Body of pancreas (tissue), 4 donors: Measurements from ENCODE around the gene RDX.

ENCODE experiments used
- POLR2A ChIP-seq, 3 donors: fragments of 450-650 bp; IDR thresholded peaks; one replicate each; pipeline ENCODE4 v1.6.1; 2016; ENCODE audit warnings: antibody characterized with exemption in 3 of 3, mild to moderate bottlenecking in 2 of 3
- TF ChIP-seq, protein P1 (sequence below), 7 experiments: fragments of 450-650 bp in 4 of 7; fragments of 200-600 bp in 3 of 7; sonication (generic) in 3 of 7; IDR thresholded peaks; one replicate each; pipeline ENCODE4 v1.5.1; 2016 to 2019; ENCODE audit warnings: antibody characterized with exemption in 7 of 7

GRCh38 chr11:110323786-110324185 is 27.4 kb upstream of the RDX start:
- TF ChIP-seq, protein P1, sequence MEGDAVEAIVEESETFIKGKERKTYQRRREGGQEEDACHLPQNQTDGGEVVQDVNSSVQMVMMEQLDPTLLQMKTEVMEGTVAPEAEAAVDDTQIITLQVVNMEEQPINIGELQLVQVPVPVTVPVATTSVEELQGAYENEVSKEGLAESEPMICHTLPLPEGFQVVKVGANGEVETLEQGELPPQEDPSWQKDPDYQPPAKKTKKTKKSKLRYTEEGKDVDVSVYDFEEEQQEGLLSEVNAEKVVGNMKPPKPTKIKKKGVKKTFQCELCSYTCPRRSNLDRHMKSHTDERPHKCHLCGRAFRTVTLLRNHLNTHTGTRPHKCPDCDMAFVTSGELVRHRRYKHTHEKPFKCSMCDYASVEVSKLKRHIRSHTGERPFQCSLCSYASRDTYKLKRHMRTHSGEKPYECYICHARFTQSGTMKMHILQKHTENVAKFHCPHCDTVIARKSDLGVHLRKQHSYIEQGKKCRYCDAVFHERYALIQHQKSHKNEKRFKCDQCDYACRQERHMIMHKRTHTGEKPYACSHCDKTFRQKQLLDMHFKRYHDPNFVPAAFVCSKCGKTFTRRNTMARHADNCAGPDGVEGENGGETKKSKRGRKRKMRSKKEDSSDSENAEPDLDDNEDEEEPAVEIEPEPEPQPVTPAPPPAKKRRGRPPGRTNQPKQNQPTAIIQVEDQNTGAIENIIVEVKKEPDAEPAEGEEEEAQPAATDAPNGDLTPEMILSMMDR (IDR thresholded peaks at IDR 0.05), result no peak
- no peak for TF ChIP-seq POLR2A (IDR thresholded peaks at IDR 0.05)
